Type B pancreatic cell (in vitro differentiated cells): ENCODE results near the gene AGFG1. TPM values are rescaled to one million over a fixed set of nuclear protein-coding genes. Genes with fewer than 3 reads are reported as not detected.

ENCODE experiments used
- DNase-seq: peaks from one replicate; pipeline ENCODE4 v3.0.0; 2021; ENCODE audit warnings: mixed read lengths; ENCODE audit not compliant: unreplicated experiment; ENCODE audit errors: extremely low spot score
- H3K27ac Mint-ChIP-seq: 2 replicates; pipeline ENCODE4 v1.8.0; 2021; ENCODE audit warnings: mild to moderate bottlenecking, mixed read lengths
- H3K27me3 Mint-ChIP-seq: 2 replicates; pipeline ENCODE4 v1.8.0; 2021; ENCODE audit warnings: mixed read lengths
- H3K36me3 Mint-ChIP-seq: 2 replicates; pipeline ENCODE4 v1.8.0; 2021; ENCODE audit warnings: mixed read lengths
- H3K4me1 Mint-ChIP-seq: one replicate; pipeline ENCODE4 v1.8.0; 2021; ENCODE audit warnings: mixed read lengths; ENCODE audit not compliant: unreplicated experiment
- H3K4me3 Mint-ChIP-seq: 2 replicates; pipeline ENCODE4 v1.8.0; 2021; ENCODE audit warnings: mild to moderate bottlenecking, mixed read lengths
- H3K9me3 Mint-ChIP-seq: 2 replicates; pipeline ENCODE4 v1.8.0; 2021; ENCODE audit warnings: mixed read lengths
- total RNA-seq: library from RNA; stranded (reverse); gene quantifications from 2 replicates; pipeline ENCODE4 v1.2.1, GENCODE V29; 2021; ENCODE audit warnings: low replicate concordance
- TF ChIP-seq, protein P1 (sequence below): fragments of 200-600 bp; sonication (generic); conservative IDR thresholded peaks from 2 replicates; pipeline ENCODE4 v1.5.0; 2021; ENCODE audit warnings: antibody characterized with exemption, mild to moderate bottlenecking

AGFG1 gene
- total RNA-seq, 1 donor from 2014 or later, result 63.2 TPM

DNA sequence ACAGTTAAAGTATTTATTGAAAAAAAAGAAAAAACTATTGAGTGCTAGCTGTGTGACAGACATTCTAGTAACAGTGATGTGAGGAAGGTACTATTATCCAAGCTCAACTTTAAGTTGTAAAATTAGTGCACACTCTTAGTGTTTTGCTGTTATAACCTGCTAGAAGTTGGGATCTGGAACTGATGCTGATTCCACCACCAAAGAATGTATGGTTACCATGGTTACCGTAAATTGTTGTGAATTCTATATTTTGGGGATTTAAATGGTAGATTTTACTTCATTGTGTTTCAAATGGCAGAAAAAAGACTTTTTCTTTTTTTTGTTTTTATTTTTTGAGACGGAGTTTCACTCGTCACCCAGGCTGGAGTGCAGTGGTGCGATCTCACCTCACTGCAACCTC lies 5.3 kb downstream of the AGFG1 start:
- H3K4me3 Mint-ChIP-seq, result no peak overlapping the region
- TF ChIP-seq, protein P1, sequence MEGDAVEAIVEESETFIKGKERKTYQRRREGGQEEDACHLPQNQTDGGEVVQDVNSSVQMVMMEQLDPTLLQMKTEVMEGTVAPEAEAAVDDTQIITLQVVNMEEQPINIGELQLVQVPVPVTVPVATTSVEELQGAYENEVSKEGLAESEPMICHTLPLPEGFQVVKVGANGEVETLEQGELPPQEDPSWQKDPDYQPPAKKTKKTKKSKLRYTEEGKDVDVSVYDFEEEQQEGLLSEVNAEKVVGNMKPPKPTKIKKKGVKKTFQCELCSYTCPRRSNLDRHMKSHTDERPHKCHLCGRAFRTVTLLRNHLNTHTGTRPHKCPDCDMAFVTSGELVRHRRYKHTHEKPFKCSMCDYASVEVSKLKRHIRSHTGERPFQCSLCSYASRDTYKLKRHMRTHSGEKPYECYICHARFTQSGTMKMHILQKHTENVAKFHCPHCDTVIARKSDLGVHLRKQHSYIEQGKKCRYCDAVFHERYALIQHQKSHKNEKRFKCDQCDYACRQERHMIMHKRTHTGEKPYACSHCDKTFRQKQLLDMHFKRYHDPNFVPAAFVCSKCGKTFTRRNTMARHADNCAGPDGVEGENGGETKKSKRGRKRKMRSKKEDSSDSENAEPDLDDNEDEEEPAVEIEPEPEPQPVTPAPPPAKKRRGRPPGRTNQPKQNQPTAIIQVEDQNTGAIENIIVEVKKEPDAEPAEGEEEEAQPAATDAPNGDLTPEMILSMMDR, result no peak
- H3K4me1 Mint-ChIP-seq, result peaks cover 36% of the 10 kb centered on the region

DNA sequence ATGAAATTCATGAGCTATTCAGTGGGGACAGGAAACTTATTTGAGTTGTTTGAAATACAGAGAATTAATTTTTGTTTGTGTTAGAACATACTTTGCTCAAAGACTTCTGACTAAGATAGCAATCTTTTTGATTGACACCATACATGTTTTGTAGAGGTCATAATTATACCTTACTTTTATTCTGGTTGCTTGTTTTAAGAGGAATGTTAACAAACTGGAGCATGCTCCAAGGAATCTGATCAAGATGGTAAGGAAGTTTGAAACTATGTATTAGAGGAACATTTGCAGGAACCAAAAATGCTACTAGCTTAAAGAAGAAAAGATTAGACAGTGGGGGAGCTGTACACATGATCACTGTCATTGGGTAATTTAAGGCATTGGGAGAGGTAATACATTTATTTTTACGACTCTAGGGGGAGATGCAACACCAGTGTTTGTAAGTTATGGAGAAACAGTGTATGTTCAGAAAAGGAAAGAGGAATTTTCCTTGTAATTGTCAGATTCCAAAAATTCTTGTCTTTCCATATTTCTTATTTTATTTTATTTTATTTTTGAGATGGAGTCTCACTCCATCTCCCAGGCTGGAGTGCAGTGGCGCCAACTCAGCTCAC lies 8.0 kb downstream of the AGFG1 start:
- DNase-seq, result no peak
- Mint-ChIP-seq H3K27me3 (no peaks in the 10 kb centered on the region), H3K9me3 (no peaks in the 10 kb centered on the region), H3K36me3 (peaks cover 7% of the 10 kb centered on the region), H3K4me3 (peak overlapping the region; percentile 44), H3K27ac (peak overlapping the region; percentile 31), H3K4me1 (peaks cover 19% of the 10 kb centered on the region)
- TF ChIP-seq, protein P1, result peak; percentile 34

More for the DNA sequence above, 5.3 kb downstream of the AGFG1 start:
- DNase-seq, result no peak
- H3K27me3 Mint-ChIP-seq, result no peaks in the 10 kb centered on the region
- H3K36me3 Mint-ChIP-seq, result no peaks in the 10 kb centered on the region
- no peaks in the 10 kb centered on the region for H3K9me3 Mint-ChIP-seq
- no peak overlapping the region for H3K27ac Mint-ChIP-seq

DNA sequence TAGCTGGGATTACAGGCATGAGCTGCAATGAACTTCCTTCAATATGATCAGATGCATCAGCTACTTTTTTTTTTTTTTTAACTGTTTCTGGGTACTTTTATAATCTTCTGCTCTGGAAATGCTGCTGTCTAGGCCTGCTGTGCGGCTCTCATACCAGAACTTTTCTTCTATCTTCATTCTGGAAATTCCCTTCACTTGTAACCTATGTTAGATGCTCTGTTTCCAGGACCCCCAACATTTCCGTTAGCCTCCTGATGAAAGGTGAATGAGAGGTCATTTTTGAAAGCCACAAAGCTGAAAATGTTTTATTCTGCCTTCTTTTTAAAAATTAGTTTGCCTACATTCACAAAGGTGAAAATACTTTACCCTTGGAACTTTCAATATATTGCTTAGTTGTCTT lies 8.6 kb downstream of the AGFG1 start:
- Mint-ChIP-seq H3K27me3 (no peaks in the 10 kb centered on the region), H3K9me3 (peaks cover under 1% of the 10 kb centered on the region), H3K36me3 (peaks cover 8% of the 10 kb centered on the region), H3K4me1 (peaks cover 19% of the 10 kb centered on the region), H3K27ac (no peak overlapping the region), H3K4me3 (no peak overlapping the region)
- DNase-seq, result no peak
- TF ChIP-seq, protein P1, result no peak

DNA sequence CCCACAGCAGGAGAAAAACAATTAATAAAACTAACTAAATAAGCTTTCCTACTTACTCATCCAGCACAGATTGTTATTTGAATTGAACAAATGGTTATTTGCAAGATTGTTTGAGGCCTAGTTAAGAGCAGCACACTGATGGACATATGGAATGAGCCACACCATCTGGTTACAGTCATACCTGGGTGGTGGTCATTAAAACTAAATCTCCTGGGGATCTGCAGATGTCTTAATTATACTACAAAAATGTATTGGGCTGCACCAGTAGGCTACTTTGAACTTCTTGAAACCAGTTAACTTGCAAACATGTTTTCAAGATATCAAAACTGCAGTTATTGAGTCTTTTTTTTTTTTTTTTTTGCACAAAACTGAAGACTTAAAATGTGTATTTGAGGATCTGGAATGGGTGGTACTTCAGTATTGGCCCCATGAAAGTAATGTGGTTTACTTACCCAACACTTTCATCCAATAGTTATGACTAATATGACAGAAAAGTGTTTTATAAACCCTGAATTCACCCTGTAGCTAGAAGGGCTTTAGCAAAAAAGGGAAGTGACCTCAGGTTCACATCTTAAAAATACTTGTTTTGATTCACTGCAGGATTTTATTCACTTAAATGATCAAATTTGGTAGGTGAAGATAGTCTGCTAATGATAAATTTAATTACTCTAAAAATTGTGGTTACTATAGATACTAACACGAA lies 10.8 kb downstream of the AGFG1 start:
- H3K27me3 Mint-ChIP-seq, result no peaks in the 10 kb centered on the region

DNA sequence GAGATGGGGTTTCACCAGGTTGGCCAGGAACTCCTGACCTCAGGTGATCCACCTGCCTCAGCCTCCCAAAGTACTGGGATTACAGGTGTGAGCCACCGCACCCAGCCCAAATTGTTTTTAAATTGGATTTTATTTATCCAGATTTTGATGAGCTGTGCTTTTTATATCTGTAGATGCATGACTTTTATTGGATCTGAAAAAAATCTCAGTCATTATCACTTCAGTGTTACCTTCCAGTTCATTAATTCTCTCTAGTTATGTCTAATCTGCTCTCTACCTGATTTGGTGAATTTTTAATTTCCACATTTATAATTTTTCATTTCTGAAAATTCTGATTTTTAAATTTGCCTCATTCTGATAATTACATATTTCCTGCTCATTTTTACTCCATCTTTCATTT lies 13.5 kb downstream of the AGFG1 start:
- no peaks in the 10 kb centered on the region for H3K4me1 Mint-ChIP-seq
- no peak overlapping the region for H3K27ac Mint-ChIP-seq
- no peak overlapping the region for H3K4me3 Mint-ChIP-seq
- TF ChIP-seq, protein P1, result no peak
- peaks cover 15% of the 10 kb centered on the region for H3K36me3 Mint-ChIP-seq
- no peak for DNase-seq
- H3K9me3 Mint-ChIP-seq, result peaks cover 8% of the 10 kb centered on the region
- H3K27me3 Mint-ChIP-seq, result no peaks in the 10 kb centered on the region

More for the DNA sequence above, 10.8 kb downstream of the AGFG1 start:
- no peak overlapping the region for H3K27ac Mint-ChIP-seq
- H3K4me1 Mint-ChIP-seq, result peaks cover 15% of the 10 kb centered on the region
- no peak overlapping the region for H3K4me3 Mint-ChIP-seq
- TF ChIP-seq, protein P1, result no peak
- no peak for DNase-seq
- H3K9me3 Mint-ChIP-seq, result peaks cover 8% of the 10 kb centered on the region
- peaks cover 15% of the 10 kb centered on the region for H3K36me3 Mint-ChIP-seq
